MM.1S (cell line): ENCODE data around the gene INSYN1.

ENCODE experiments used
- DNase-seq: peaks from one replicate; pipeline ENCODE4 v3.0.0-alpha.2; 2015
- H2AFZ ChIP-seq: fragments of 300-600 bp; sonication (generic); 2 replicates; pipeline ENCODE4 v1.6.0; 2016; ENCODE audit warnings: antibody characterized with exemption, low read length
- H3F3A ChIP-seq: fragments of 300-600 bp; sonication (generic); 2 replicates; pipeline ENCODE4 v1.6.1; 2016; ENCODE audit warnings: mild to moderate bottlenecking, antibody characterized with exemption, low read length, moderate library complexity, mixed read lengths; ENCODE audit not compliant: insufficient read depth
- H3K27ac ChIP-seq: fragments of 300-600 bp; sonication (generic); 2 replicates; pipeline ENCODE4 v1.5.1; 2016; ENCODE audit warnings: mild to moderate bottlenecking, low read length
- H3K27me3 ChIP-seq: fragments of 300-600 bp; sonication (generic); replicated peaks from 2 replicates; pipeline ENCODE4 v1.6.0; 2016; ENCODE audit warnings: low read length; ENCODE audit not compliant: insufficient read depth
- H3K36me3 ChIP-seq: fragments of 300-600 bp; sonication (generic); replicated peaks from 2 replicates; pipeline ENCODE4 v1.6.1; 2016; ENCODE audit warnings: mild to moderate bottlenecking, low read length, mixed read lengths; ENCODE audit not compliant: insufficient read depth
- H3K4me1 ChIP-seq: fragments of 300-600 bp; sonication (generic); 2 replicates; pipeline ENCODE4 v1.6.1; 2016; ENCODE audit warnings: low read length, mixed read lengths
- H3K4me2 ChIP-seq: fragments of 300-600 bp; sonication (generic); 2 replicates; pipeline ENCODE4 v1.6.0; 2016; ENCODE audit warnings: low read depth, low read length
- H3K4me3 ChIP-seq: fragments of 300-600 bp; sonication (generic); 2 replicates; pipeline ENCODE4 v1.5.1; 2016; ENCODE audit warnings: low read length, mixed read lengths
- H3K79me2 ChIP-seq: fragments of 300-600 bp; sonication (generic); 2 replicates; pipeline ENCODE4 v1.6.1; 2016; ENCODE audit warnings: mixed run types, low read length, mixed read lengths
- H3K9ac ChIP-seq: fragments of 300-600 bp; sonication (generic); 2 replicates; pipeline ENCODE4 v1.6.1; 2016; ENCODE audit warnings: low read length, mixed read lengths
- H3K9me2 ChIP-seq: fragments of 300-600 bp; sonication (generic); replicated peaks from 2 replicates; pipeline ENCODE4 v1.6.1; 2016; ENCODE audit warnings: mild to moderate bottlenecking, low read length, mixed read lengths; ENCODE audit not compliant: insufficient read depth
- H3K9me3 ChIP-seq: fragments of 300-600 bp; sonication (generic); replicated peaks from 2 replicates; pipeline ENCODE4 v1.6.1; 2016; ENCODE audit warnings: mild to moderate bottlenecking, low read length, mixed read lengths; ENCODE audit not compliant: insufficient read depth
- H4K20me1 ChIP-seq: fragments of 300-600 bp; sonication (generic); 2 replicates; pipeline ENCODE4 v1.6.1; 2016; ENCODE audit warnings: mild to moderate bottlenecking, low read length, moderate library complexity, mixed read lengths; ENCODE audit not compliant: insufficient read depth
- EZH2 ChIP-seq: fragments of 300-600 bp; sonication (generic); optimal IDR thresholded peaks from 2 replicates; pipeline ENCODE3; 2017; ENCODE audit warnings: low read depth, mild to moderate bottlenecking, antibody characterized with exemption, low read length, mixed read lengths
- EZH2phosphoT487 ChIP-seq: fragments of 300-600 bp; sonication (generic); IDR thresholded peaks from 2 replicates; pipeline ENCODE4 v1.6.1; 2018; ENCODE audit warnings: antibody characterized with exemption, low read length
- TF ChIP-seq, protein P1 (sequence below): fragments of 300-600 bp; sonication (generic); IDR thresholded peaks from 2 replicates; pipeline ENCODE4 v1.5.1; 2016; ENCODE audit warnings: antibody characterized with exemption, low read length, mixed read lengths

INSYN1 gene

DNA sequence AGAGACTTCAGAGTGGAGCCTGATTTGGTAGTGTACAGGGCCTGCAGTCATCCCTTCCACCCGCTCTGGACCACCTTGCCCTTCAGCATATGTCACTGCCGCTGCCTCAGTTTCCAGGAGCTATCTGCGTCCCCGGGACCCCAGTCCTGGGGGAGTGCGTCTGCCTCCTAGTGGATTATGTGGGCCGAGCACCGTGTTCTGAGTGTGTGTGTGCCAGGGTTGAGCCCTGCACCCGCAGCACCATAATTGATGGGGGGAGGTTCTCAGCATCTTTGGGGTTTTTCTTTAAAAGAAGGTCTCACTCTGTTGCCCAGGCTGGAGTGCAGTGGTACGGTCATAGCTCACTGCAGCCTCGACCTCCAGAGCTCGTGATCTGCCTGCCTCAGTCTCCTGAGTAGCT, 35.3 kb downstream of the INSYN1 start:
- Histone ChIP-seq H4K20me1 (no peaks in the 10 kb centered on the region), H2AFZ (no peak overlapping the region), H3K36me3 (no peaks in the 10 kb centered on the region), H3K79me2 (no peaks in the 10 kb centered on the region), H3K4me1 (no peaks in the 10 kb centered on the region), H3K9ac (no peak overlapping the region), H3K9me3 (no peaks in the 10 kb centered on the region), H3K4me2 (no peak overlapping the region), H3K27ac (no peak overlapping the region), H3K9me2 (no peaks in the 10 kb centered on the region), H3F3A (no peaks in the 10 kb centered on the region), H3K4me3 (no peak overlapping the region), H3K27me3 (no peaks in the 10 kb centered on the region)
- DNase-seq = no peak
- TF ChIP-seq EZH2 = no peak
- TF ChIP-seq, protein P1, sequence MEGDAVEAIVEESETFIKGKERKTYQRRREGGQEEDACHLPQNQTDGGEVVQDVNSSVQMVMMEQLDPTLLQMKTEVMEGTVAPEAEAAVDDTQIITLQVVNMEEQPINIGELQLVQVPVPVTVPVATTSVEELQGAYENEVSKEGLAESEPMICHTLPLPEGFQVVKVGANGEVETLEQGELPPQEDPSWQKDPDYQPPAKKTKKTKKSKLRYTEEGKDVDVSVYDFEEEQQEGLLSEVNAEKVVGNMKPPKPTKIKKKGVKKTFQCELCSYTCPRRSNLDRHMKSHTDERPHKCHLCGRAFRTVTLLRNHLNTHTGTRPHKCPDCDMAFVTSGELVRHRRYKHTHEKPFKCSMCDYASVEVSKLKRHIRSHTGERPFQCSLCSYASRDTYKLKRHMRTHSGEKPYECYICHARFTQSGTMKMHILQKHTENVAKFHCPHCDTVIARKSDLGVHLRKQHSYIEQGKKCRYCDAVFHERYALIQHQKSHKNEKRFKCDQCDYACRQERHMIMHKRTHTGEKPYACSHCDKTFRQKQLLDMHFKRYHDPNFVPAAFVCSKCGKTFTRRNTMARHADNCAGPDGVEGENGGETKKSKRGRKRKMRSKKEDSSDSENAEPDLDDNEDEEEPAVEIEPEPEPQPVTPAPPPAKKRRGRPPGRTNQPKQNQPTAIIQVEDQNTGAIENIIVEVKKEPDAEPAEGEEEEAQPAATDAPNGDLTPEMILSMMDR = no peak
- TF ChIP-seq EZH2phosphoT487 = no peak

DNA sequence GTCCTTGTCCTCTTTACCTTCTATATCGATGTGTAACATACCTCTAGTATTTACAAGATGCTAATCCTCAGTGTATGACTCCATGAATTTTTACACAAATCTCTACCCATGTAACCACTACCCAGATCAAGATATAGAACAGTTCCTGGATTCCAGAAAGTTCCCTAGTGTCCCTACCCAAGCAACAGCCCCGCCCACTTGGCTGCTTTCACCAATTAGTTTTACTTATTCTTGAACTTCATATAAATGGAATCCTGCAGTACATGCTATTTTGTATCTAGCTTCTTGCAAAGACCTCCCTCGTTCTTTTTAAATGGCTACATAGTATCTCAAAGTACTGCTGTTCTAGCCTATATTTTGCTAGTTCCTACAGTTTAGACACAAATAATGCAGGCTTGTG, 35.9 kb downstream of the INSYN1 start:
- Histone ChIP-seq H3K27me3 (no peaks in the 10 kb centered on the region), H3K79me2 (no peaks in the 10 kb centered on the region), H3K4me3 (no peak overlapping the region), H3K9ac (no peak overlapping the region), H3K4me1 (no peaks in the 10 kb centered on the region), H3K9me3 (no peaks in the 10 kb centered on the region), H3K4me2 (no peak overlapping the region), H4K20me1 (no peaks in the 10 kb centered on the region), H2AFZ (no peak overlapping the region), H3K27ac (no peak overlapping the region), H3F3A (no peaks in the 10 kb centered on the region), H3K36me3 (no peaks in the 10 kb centered on the region), H3K9me2 (no peaks in the 10 kb centered on the region)
- TF ChIP-seq EZH2phosphoT487 = no peak
- TF ChIP-seq, protein P1 = no peak
- TF ChIP-seq EZH2 = no peak
- no peak for DNase-seq

DNA sequence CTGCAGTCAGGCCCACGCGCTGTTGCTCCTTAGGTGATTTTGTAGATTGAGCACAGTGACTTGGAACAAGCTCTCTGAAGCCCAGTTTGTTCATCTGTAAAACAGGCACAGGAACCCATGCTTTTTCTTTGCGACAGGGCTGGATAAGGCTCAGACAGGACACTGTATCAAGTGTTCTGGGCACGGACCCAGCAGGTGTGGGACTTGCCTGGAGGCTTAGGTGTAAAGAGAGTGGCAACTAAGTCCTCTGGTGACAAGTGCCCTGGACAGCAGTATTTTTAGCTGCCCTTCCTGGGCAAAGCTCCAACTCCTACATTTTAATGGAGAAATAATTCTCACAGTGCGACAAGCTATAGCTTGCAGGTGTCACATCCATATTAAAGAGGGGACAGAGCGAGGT, 36.7 kb downstream of the INSYN1 start:
- H2AFZ ChIP-seq = no peak overlapping the region

More for the DNA sequence above, 36.7 kb downstream of the INSYN1 start:
- no peaks in the 10 kb centered on the region for H3K79me2 ChIP-seq
- no peak overlapping the region for H3K4me2 ChIP-seq
- H4K20me1 ChIP-seq = no peaks in the 10 kb centered on the region
- no peaks in the 10 kb centered on the region for H3F3A ChIP-seq
- no peaks in the 10 kb centered on the region for H3K4me1 ChIP-seq
- no peak overlapping the region for H3K9ac ChIP-seq
- no peaks in the 10 kb centered on the region for H3K9me3 ChIP-seq
- H3K36me3 ChIP-seq = no peaks in the 10 kb centered on the region
- TF ChIP-seq, protein P1 = no peak
- TF ChIP-seq EZH2 = no peak
- no peak for TF ChIP-seq EZH2phosphoT487
- DNase-seq = no peak
- no peaks in the 10 kb centered on the region for H3K27me3 ChIP-seq
- no peak overlapping the region for H3K4me3 ChIP-seq
- H3K9me2 ChIP-seq = no peaks in the 10 kb centered on the region
- H3K27ac ChIP-seq = no peak overlapping the region
